Liver (tissue), 9 donors: ENCODE data around the gene EFEMP2. TPM values are rescaled to one million over a fixed set of nuclear protein-coding genes. Genes with fewer than 3 reads are reported as not detected.

Experiments used
- DNase-seq: peaks from one replicate; pipeline ENCODE4 v3.0.0-alpha.2; 2017; ENCODE audit warnings: low spot score
- H3K27ac ChIP-seq, 2 donors: one replicate each; pipeline ENCODE4 v1.7.0; 2013; ENCODE audit warnings: inconsistent platforms in 2 of 2, low read length in 2 of 2, control low read depth in 1 of 2, low read depth in 1 of 2, mild to moderate bottlenecking in 1 of 2
- H3K27me3 ChIP-seq, 4 donors: one replicate each; pipeline versions ENCODE4 v1.6.1 to v1.7.0; 2013; ENCODE audit warnings: low read length in 3 of 4, inconsistent platforms in 1 of 4, mild to moderate bottlenecking in 1 of 4, moderate library complexity in 1 of 4; ENCODE audit not compliant: control insufficient read depth in 4 of 4, insufficient read depth in 4 of 4
- H3K36me3 ChIP-seq, 4 donors: one replicate each; pipeline versions ENCODE4 v1.6.1 to v1.7.0; 2013; ENCODE audit warnings: low read length in 3 of 4, mild to moderate bottlenecking in 3 of 4, low read depth in 1 of 4, moderate library complexity in 1 of 4; ENCODE audit not compliant: control insufficient read depth in 4 of 4, insufficient read depth in 3 of 4
- H3K4me1 ChIP-seq, 4 donors: one replicate each; pipeline versions ENCODE4 v1.6.1 to v1.7.0; 2013; ENCODE audit warnings: low read length in 3 of 4, mild to moderate bottlenecking in 3 of 4, moderate library complexity in 1 of 4; ENCODE audit not compliant: control insufficient read depth in 4 of 4, insufficient read depth in 4 of 4
- H3K4me3 ChIP-seq, 3 donors: one replicate each; pipeline versions ENCODE4 v1.6.1 to v1.7.0; 2013; ENCODE audit warnings: low read length in 3 of 3, control low read depth in 1 of 3, low read depth in 1 of 3, mild to moderate bottlenecking in 1 of 3
- H3K9ac ChIP-seq, 2 donors: one replicate each; pipeline ENCODE4 v1.7.0; 2013; ENCODE audit warnings: low read length in 2 of 2, mild to moderate bottlenecking in 2 of 2, moderate library complexity in 2 of 2, control low read depth in 1 of 2, low read depth in 1 of 2
- H3K9me3 ChIP-seq, 4 donors: one replicate each; pipeline versions ENCODE4 v1.6.1 to v1.7.0; 2013; ENCODE audit warnings: low read length in 3 of 4; ENCODE audit not compliant: control insufficient read depth in 4 of 4
- EGR1 ChIP-seq, 2 donors: IDR thresholded peaks; 2 replicates each; pipeline ENCODE4 v1.6.1; 2016 to 2018; ENCODE audit warnings: antibody characterized with exemption in 2 of 2, low read depth in 2 of 2
- GABPA ChIP-seq, 2 donors: IDR thresholded peaks in 1 of 2; conservative IDR thresholded peaks in 1 of 2; 2 replicates each; pipeline ENCODE4 v1.6.1; 2016; ENCODE audit warnings: antibody characterized with exemption in 2 of 2, mild to moderate bottlenecking in 1 of 2, moderate library complexity in 1 of 2
- HNF4G ChIP-seq: IDR thresholded peaks from 2 replicates; pipeline ENCODE4 v1.6.1; 2016; ENCODE audit warnings: antibody characterized with exemption
- JUND ChIP-seq, 2 donors: IDR thresholded peaks; 2 replicates each; pipeline ENCODE4 v1.6.1; 2016; ENCODE audit warnings: antibody characterized with exemption in 2 of 2
- MAX ChIP-seq: IDR thresholded peaks from 2 replicates; pipeline ENCODE4 v1.6.1; 2016; ENCODE audit warnings: antibody characterized with exemption
- RAD21 ChIP-seq, 2 donors: IDR thresholded peaks; 2 replicates each; pipeline ENCODE4 v1.6.1; 2016; ENCODE audit warnings: antibody characterized with exemption in 2 of 2, mild to moderate bottlenecking in 2 of 2
- RXRA ChIP-seq, 2 donors: IDR thresholded peaks; 2 replicates each; pipeline ENCODE4 v1.6.1; 2017 to 2018; ENCODE audit warnings: antibody characterized with exemption in 2 of 2, mild to moderate bottlenecking in 1 of 2
- SP1 ChIP-seq: IDR thresholded peaks from 2 replicates; pipeline ENCODE4 v1.6.1; 2018; ENCODE audit warnings: antibody characterized with exemption, mild to moderate bottlenecking
- TAF1 ChIP-seq: conservative IDR thresholded peaks from 2 replicates; pipeline ENCODE4 v1.6.1; 2016; ENCODE audit warnings: antibody characterized with exemption, mild to moderate bottlenecking
- YY1 ChIP-seq: IDR thresholded peaks from 2 replicates; pipeline ENCODE4 v1.6.1; 2016; ENCODE audit warnings: antibody characterized with exemption, mild to moderate bottlenecking
- ZBTB33 ChIP-seq: IDR thresholded peaks from 2 replicates; pipeline ENCODE4 v1.6.1; 2016; ENCODE audit warnings: antibody characterized with exemption
- WGBS: extraction: QIAGEN DNeasy Blood & Tissue Kit; methylation state at CpG from one replicate; pipeline ENCODE4 v1.1.7; 2013; 5-methylcytosine and 5-hydroxymethylcytosine counted together
- polyA plus RNA-seq, 2 donors: library from polyadenylated mRNA; stranded (reverse) in 1 of 2; unstranded in 1 of 2; fragments of 200-250 nt in 1 of 2; fragments of >200 nt in 1 of 2; fragmentation: Nextera tagmentation in 1 of 2; extraction: Ambion mirVana in 1 of 2; gene quantifications; one replicate each; pipeline versions ENCODE4 v1.2.1 to v1.2.3, GENCODE V29; 2013 to 2015
- total RNA-seq, 2 donors: library from RNA; depleted of rRNA; stranded (reverse); fragments of >200 nt; gene quantifications; one replicate each; pipeline ENCODE4 v1.2.3, GENCODE V29; 2014
- TF ChIP-seq, protein P1 (sequence below): fragments of 150-350 bp; IDR thresholded peaks from 2 replicates; pipeline ENCODE4 v1.5.1; 2017; ENCODE audit warnings: improper control_type of control experiment, low read depth, low read length; ENCODE audit not compliant: missing input control
- donor health status: healthy.
- donor health status: healthy.
- donor health status: healthy.
- donor health status: healthy.
- donor health status: healthy.

Gene EFEMP2
- total and polyA plus RNA-seq, 4 donors = 5.0 to 10.7 (median 5.3) TPM

- Histone ChIP-seq H3K27ac (peak overlapping the region; percentile 9 to 31), H3K36me3 (no peaks in the 10 kb centered on the region), H3K4me3 (no peak overlapping the region), H3K27me3 (no peaks in the 10 kb centered on the region), H3K4me1 (peaks cover 7 to 35% (median 21%) of the 10 kb centered on the region in 4 donors), H3K9me3 (no peaks in the 10 kb centered on the region), H3K9ac (no peak overlapping the region)
- TF ChIP-seq JUND (IDR thresholded peaks at IDR 0.05) (peak in 1 of 2 donors; percentile 39), EGR1 (IDR thresholded peaks at IDR 0.05; ENCODE audit: low read depth in 2 of 2) (no peak)
- 69% methylated on average over 13 of the region's 13 CpGs for WGBS
- DNase-seq = no peak
Measured at GRCh38 chr11:65915821-65916251, 43.2 kb upstream of the EFEMP2 start.

DNA sequence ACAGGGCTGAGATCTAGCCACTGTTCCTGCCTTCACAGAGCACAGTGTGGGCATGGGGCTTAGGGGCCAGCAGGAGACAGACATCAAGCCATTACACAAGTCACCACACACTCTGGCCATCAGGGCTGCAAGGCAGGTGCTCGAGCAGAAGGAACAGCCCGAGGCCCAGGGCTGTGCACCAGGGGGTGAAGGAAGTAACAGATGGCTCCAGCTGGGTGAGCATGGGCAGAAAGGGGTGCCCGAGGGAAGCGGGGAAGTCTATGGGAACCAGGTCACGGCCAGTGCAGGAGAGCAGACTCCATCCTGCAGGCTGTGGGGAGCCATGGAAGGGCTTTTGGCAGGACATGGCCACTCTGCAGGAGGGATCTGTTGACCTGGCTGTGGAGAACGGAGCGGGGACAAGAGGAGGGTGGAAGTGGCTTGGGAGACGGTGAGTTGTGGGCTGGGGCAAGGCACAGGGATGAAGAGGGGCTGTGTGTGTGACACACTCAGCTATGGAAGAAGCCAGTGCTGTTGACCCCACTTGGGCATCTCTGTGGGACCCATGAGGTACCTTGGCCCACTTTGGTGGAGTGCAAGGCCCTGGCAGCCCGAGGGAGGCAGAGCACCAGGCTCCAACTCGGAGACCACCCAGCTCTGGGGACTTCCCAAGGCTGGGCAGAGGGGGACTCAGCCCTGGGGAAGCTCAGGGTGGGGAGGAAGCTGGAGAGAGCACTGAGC is 42.7 kb upstream of the EFEMP2 start:
- Histone ChIP-seq H3K27ac (peak overlapping the region; percentile 37 to 60), H3K9me3 (no peaks in the 10 kb centered on the region), H3K36me3 (no peaks in the 10 kb centered on the region), H3K4me1 (peaks cover 7 to 29% (median 16%) of the 10 kb centered on the region in 4 donors), H3K4me3 (no peak overlapping the region), H3K27me3 (no peaks in the 10 kb centered on the region), H3K9ac (no peak overlapping the region)
- TF ChIP-seq YY1 (no peak), EGR1 (IDR thresholded peaks at IDR 0.05; ENCODE audit: low read depth in 2 of 2) (no peak), TAF1 (no peak), ZBTB33 (no peak), GABPA (IDR thresholded peaks at IDR 0.05 in 1 of 2, conservative IDR thresholded peaks at IDR 0.05 in 1 of 2) (no peak), RXRA (IDR thresholded peaks at IDR 0.05) (no peak), MAX (no peak), SP1 (no peak)
- TF ChIP-seq, protein P1, sequence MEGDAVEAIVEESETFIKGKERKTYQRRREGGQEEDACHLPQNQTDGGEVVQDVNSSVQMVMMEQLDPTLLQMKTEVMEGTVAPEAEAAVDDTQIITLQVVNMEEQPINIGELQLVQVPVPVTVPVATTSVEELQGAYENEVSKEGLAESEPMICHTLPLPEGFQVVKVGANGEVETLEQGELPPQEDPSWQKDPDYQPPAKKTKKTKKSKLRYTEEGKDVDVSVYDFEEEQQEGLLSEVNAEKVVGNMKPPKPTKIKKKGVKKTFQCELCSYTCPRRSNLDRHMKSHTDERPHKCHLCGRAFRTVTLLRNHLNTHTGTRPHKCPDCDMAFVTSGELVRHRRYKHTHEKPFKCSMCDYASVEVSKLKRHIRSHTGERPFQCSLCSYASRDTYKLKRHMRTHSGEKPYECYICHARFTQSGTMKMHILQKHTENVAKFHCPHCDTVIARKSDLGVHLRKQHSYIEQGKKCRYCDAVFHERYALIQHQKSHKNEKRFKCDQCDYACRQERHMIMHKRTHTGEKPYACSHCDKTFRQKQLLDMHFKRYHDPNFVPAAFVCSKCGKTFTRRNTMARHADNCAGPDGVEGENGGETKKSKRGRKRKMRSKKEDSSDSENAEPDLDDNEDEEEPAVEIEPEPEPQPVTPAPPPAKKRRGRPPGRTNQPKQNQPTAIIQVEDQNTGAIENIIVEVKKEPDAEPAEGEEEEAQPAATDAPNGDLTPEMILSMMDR = no peak
- WGBS = 74% methylated on average over 10 of the region's 10 CpGs
- no peak for DNase-seq

DNA sequence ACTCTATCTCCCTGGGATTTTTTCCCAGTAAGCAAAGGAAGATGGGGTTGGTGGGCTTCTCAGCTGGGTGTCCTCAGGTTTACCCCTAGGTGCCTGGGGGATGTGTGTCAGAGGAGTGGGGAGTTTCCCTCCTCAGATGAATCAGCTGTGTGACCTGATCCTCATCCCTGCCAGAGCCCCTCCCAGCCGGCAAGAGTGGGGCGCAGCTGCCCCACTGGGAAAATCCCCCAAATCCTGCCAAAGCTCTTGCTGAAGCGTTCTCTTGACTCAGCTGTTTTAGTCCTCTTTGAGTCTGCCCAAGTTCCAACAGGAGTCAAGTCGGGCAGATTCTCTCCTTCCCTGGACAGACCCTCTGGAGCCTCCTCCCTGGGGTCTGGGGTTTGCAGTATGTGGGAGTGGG is 40.2 kb upstream of the EFEMP2 start:
- TF ChIP-seq RAD21 (IDR thresholded peaks at IDR 0.05) (no peak), HNF4G (no peak)
- DNase-seq = no peak
- no peaks in the 10 kb centered on the region for H3K9me3 ChIP-seq
- 63% methylated on average over 4 of the region's 4 CpGs for WGBS
- H3K36me3 ChIP-seq = no peaks in the 10 kb centered on the region
- no peak overlapping the region for H3K4me3 ChIP-seq
- peaks cover 3 to 17% (median 7%) of the 10 kb centered on the region in 4 donors for H3K4me1 ChIP-seq
- no peak overlapping the region for H3K9ac ChIP-seq
- H3K27me3 ChIP-seq = no peaks in the 10 kb centered on the region
- no peak overlapping the region for H3K27ac ChIP-seq
